ENCODE results near the gene AGAP9.
"Not testable (repeated sequence)": the region's sequence is repeated elsewhere in the genome, so short reads cannot be mapped to it uniquely, and the experiment has no call there.

- TF ChIP-seq GATA2, GATA3 (IDR thresholded peaks at IDR 0.05; ENCODE audit: low read depth, low read length): not testable (repeated sequence)
Observed at GRCh38 chr10:47483923-47484322, 39.5 kb downstream of the AGAP9 start, which contains the start of gene ANXA8.

Measured in SH-SY5Y (cell line).